C4-2B (cell line): ENCODE results near the gene GSG1.

Source experiments
- H3K27ac ChIP-seq: fragments of 450-650 bp; 2 replicates; pipeline ENCODE4 v1.5.1; 2017
- CTCF ChIP-seq: fragments of 450-650 bp; conservative IDR thresholded peaks from 2 replicates; pipeline ENCODE4 v1.5.1; 2017; ENCODE audit warnings: mild to moderate bottlenecking
- ZFX ChIP-seq: fragments of 450-650 bp; IDR thresholded peaks from 2 replicates; pipeline ENCODE4 v1.6.1; 2017

The GSG1 gene

GRCh38 chr12:13099066-13099843 lies 4.2 kb downstream of the GSG1 start:
- no peak for TF ChIP-seq ZFX
- TF ChIP-seq CTCF = no peak
- no peak overlapping the region; the same call in 1 of the 2 replicates for H3K27ac ChIP-seq

GRCh38 chr12:13097491-13098011 lies 5.9 kb downstream of the GSG1 start:
- TF ChIP-seq ZFX (no peak), CTCF (no peak)
- H3K27ac ChIP-seq = no peak overlapping the region

GRCh38 chr12:13095266-13095995 lies 8.0 kb downstream of the GSG1 start:
- no peak for TF ChIP-seq CTCF
- TF ChIP-seq ZFX = no peak
- H3K27ac ChIP-seq = no peak overlapping the region

GRCh38 chr12:13094367-13094766 lies 9.1 kb downstream of the GSG1 start:
- no peak overlapping the region for H3K27ac ChIP-seq
- no peak for TF ChIP-seq CTCF
- TF ChIP-seq ZFX = no peak

GRCh38 chr12:13093848-13094220 lies 9.6 kb downstream of the GSG1 start:
- no peak overlapping the region for H3K27ac ChIP-seq
- TF ChIP-seq ZFX (no peak), CTCF (no peak)

- H3K27ac ChIP-seq = no peak overlapping the region
- TF ChIP-seq ZFX (no peak), CTCF (no peak)
Measured at GRCh38 chr12:13093191-13093847, 10.1 kb downstream of the GSG1 start.

GRCh38 chr12:13091832-13092231 lies 11.6 kb downstream of the GSG1 start:
- no peak overlapping the region for H3K27ac ChIP-seq
- TF ChIP-seq ZFX (no peak), CTCF (no peak)
